GM21737 (cell line): ENCODE results near the gene COL15A1.
"Not testable (repeated sequence)": the region's sequence is repeated elsewhere in the genome, so short reads cannot be mapped to it uniquely, and the experiment has no call there.

ENCODE experiments used
- ATAC-seq: cut with Tn5 transposase; IDR thresholded peaks from one replicate; pipeline ENCODE4 v1.9.1; 2021; ENCODE audit warnings: mild to moderate bottlenecking, moderate library complexity; ENCODE audit not compliant: unreplicated experiment

Gene COL15A1

GRCh38 chr9:98943682-98944056 lies at the start of gene COL15A1:
Gene COL15A1, plus strand, starts transcription at chr9:98943907. Its CDS starts 155 bp downstream, at chr9:98944062.
- ATAC-seq: no peak

GRCh38 chr9:98894171-98894570 lies 49.5 kb upstream of the COL15A1 start:
- no peak for ATAC-seq

- ATAC-seq: no peak
These were observed 48.9 kb upstream of the COL15A1 start for GRCh38 chr9:98894761-98895160.

- no peak for ATAC-seq
These were observed 47.1 kb upstream of the COL15A1 start for GRCh38 chr9:98896632-98897031.

DNA sequence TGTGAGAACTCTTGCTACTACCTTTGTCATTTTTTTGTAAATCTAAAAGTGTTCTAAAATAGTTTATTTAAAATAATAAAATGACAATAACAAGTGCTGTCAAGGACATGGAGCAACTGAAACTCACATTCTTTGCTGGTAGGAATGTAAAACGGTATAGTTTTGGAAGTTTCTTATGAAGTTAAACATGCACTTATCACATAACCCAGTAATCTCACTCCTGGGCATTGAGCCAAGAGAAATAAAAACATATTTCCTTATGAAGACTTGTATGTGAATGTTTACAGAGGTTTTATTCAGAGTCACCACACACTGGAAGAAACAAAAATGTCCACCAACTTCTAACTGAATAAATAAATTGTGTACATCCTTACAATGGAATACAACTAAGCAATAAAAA lies 46.0 kb upstream of the COL15A1 start:
- no peak for ATAC-seq

DNA sequence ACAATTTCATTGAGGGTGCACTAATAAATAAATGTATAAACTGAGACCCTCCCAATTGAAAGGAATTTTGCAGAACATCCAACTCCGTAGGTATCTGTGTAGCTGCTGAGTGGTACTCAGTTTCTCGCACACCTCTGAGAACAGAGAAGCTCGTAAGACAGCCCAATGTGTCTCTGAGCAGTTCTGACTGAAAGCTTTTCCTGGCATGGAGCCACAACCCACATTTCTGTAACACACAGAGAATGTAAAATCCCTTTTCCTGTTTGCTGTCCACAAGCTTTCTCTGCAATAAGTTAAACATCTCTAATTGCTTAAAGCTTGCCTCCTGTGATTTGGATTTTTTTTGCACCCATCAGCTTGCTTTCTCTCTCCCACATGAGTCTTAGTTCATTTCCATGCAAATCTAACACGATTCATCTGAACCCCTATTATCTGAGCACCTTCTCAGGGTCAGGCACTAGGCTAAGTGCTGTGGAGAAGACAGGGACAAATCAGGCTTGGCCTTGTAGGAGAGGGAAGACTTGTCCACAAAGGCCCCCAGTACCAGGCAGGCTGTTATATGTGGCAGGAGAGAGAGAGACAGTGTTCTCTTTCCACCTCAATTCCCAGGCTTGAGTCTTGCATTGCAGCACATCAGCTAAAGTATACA lies 44.2 kb upstream of the COL15A1 start:
- ATAC-seq: no peak

DNA sequence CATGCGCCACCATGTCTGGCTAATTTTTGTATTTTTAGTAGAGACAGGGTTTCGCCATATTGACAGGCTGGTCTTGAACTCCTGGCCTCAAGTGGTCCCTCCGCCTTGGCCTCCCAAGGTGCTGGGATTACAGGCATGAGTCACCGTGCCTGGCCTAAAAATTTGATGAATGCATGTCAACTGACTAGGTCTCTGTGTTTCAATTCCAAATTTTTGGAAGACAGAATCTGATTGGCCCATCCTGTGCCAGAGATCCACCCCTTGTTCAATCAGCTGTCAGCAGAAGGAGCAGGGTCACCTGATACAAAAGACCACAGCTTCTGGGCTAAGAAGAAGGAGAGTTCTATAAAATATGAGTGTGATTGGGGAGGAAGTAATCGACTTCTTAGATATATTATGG lies 43.5 kb upstream of the COL15A1 start:
- no peak for ATAC-seq

DNA sequence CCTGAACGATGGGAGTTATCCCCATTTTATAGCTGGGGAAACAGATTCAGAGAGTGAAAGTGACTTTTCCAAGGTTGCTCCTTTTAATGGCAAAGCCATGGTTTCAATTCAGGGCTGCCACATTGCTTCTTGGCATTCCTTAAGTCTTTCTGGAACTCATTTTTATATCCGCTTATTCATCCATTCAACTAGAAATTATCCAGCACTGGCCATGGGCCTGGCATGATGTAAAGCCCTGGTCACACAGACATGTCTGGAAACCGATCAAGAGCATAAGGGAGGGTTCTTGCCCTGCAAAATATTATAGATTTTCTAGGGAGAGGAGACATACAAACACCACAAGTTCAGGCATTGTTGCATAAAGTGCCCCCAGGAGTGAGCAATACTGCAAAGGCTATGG lies 43.0 kb upstream of the COL15A1 start:
- ATAC-seq: no peak

DNA sequence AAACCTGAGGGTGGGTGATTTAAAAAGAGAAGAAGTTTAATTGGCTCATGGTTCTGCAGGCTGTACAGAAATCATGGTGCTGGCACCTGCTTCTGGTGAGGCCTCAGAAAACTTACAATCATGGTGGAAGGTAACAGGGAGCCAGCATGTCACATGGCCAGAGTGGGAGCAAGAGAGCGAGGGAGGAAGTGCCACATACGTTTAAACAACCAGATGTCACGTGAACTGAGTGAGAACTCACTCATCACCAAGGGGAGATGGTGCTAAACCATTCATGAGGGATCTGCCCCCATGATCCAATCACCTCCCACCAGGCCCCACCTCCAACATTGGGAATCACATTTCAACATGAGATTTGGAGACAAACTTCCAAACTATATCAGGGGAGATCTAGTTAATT lies 41.9 kb upstream of the COL15A1 start:
- not testable (repeated sequence) for ATAC-seq

DNA sequence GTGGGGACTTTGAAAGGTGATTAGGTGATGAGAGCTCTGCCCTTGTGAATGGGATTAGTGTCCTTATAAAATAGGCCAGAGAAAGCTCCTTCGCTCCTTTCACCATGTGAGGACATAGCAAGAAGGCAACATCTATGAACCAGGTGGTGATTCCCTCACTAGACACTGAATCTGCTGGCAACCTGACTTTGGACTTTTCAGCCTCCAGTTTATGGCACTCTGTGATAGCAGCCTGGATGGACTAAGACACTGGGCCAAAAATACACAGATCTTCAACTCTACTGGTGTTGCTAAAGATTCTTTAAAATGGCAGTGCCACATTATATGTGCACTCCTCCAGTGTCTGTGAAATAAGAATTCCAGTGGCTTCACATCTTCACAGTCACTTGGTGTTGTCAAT lies 41.2 kb upstream of the COL15A1 start:
- no peak for ATAC-seq

DNA sequence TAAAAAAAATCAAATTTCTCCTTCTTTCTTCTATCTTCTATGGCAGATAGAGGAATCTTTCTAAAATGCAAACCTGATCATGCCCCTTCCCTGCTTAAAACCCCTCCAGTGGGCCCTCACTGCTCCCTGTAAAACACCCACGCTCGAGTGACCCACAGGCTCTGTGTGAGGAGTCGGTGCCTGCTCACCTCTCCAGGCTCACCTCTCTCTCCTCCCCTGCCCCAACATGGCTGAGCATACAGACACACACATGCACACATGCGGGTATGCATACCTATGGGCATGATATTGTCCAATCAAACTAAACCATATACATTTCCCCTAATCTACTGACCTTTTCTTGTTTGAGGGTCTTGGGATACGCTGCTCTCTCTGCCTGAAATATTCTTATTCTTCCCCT lies 40.8 kb upstream of the COL15A1 start:
- ATAC-seq: no peak

GRCh38 chr9:98903961-98904411 lies 39.7 kb upstream of the COL15A1 start:
- ATAC-seq: no peak

DNA sequence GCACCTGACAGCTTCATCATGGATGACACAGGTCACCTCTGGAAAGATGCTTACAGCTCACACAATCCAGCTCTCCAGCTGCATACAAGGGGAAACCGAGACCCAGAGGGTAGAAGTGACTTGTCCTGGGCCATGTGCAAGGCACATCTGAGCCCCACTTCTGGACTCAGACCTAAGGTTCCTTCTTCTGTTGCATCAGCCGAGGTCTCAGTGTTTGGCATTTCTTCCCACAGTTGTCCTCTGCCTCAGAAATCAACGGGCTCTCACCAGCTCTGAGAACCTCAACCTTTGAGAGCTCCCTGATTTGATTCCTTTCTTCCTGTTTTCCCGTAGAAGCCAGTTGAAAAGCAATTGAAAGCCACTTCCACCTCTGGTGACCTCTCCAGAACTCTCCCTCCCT lies 38.7 kb upstream of the COL15A1 start:
- ATAC-seq: no peak

DNA sequence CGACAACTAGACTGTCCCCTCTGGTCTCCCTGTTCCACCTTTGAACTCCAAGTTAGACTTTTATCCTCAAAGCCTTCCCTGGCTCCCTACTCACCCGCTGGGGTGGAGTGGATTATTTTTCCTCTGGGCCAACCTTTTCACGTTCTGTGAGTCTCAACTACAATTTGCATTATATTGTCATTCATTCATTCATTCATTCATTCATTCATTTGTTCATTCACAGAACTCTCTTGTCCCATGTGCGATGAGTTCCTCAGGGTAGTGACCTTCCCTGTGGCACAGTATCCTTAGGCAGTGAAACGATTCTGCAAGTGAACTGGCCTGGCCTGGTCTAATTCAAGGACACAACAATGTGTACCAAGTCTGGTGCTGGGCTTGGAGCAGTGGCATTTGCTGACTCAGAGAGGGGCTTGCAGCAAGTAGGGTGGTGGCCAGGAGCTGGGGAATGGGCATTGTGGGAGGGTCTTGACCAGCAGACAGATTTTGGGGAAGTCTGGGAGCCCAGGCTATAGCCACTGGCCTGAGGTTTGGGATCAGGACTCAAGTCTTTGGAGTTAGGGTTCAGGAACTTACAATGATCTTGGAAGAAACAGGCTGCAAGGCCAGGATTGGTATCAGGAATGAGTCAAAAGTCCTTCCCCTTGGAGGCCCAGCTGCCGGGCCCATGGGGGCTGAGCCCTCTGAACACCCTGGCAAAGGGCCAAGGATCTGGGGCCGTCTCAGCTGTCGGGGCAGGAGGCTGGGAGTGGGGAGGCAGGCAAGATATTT lies 37.2 kb upstream of the COL15A1 start:
- no peak for ATAC-seq

- ATAC-seq: no peak
These were observed 36.7 kb upstream of the COL15A1 start for GRCh38 chr9:98907055-98907454.

GRCh38 chr9:98908897-98909634 lies 34.6 kb upstream of the COL15A1 start:
- no peak for ATAC-seq

- ATAC-seq: no peak
These were observed 33.8 kb upstream of the COL15A1 start for GRCh38 chr9:98909935-98910334.

DNA sequence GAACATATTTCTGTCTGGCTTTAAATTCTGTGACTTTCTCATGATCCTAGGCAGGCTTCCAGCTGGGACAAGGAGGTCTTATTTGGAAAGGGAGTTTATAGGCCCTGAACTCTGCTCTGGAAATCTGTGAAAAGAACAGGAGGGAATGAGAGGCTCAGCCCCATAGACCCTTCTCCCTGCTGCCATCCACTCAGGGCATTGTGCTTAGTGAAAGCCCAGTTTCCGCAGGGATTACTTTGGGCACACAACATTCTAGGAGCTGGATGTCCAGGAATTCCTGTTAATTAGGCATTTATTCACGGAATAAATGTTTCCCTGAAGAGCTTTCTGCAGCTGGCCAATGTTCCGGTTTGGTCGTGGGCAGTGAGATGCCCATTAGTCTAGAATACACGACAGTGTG lies 32.7 kb upstream of the COL15A1 start:
- no peak for ATAC-seq

DNA sequence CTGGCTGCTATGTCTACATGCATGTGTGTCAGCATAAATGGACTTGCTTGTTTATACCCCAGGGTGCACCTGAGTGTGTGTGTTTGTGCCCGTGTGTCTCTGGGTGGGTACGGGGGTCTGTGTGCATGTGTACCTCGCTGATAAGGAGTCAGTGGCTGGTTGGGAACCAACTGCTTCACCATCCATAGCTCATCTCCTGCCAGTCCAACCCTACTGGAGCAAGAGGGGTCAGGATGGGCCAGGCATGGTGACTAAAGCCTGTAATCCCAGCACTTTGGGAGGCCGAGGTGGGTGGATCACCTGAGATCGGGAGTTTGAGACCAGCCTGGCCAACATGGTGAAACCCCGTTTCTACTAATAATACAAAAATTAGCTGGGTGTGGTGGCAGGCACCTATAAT lies 32.0 kb upstream of the COL15A1 start:
- not testable (repeated sequence) for ATAC-seq

GRCh38 chr9:98912450-98912849 lies 31.3 kb upstream of the COL15A1 start:
- ATAC-seq: no peak

DNA sequence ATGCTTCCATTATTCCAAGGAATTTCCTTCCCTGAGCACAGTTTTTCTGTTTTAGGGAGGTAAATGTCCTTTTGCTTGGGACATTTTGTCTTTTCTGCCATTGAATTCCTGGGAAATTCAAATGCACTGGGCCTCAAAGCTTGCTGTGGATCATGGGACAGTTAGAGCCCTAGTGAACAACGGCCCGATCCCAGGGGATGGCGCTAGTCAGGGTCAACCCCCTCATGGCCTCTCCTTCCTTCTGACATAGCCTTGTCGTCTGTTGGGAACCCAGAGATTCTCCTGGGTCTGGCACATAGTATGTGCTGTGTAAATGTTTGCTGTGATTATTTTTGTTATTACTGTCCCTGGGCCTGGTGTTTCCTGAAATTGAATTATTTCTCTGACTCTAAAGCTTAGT lies 30.7 kb upstream of the COL15A1 start:
- no peak for ATAC-seq

- no peak for ATAC-seq
These were observed 30.0 kb upstream of the COL15A1 start for GRCh38 chr9:98913705-98914104.
